NCI-H2029 treated with DMSO at 0.1 percent for 48 hours (cell line): ENCODE data around the gene CDYL2.

Source experiments
- DNase-seq: peaks from one replicate; lab custom pipeline; 2025; lab: John Stamatoyannopoulos, UW

The CDYL2 gene

DNA sequence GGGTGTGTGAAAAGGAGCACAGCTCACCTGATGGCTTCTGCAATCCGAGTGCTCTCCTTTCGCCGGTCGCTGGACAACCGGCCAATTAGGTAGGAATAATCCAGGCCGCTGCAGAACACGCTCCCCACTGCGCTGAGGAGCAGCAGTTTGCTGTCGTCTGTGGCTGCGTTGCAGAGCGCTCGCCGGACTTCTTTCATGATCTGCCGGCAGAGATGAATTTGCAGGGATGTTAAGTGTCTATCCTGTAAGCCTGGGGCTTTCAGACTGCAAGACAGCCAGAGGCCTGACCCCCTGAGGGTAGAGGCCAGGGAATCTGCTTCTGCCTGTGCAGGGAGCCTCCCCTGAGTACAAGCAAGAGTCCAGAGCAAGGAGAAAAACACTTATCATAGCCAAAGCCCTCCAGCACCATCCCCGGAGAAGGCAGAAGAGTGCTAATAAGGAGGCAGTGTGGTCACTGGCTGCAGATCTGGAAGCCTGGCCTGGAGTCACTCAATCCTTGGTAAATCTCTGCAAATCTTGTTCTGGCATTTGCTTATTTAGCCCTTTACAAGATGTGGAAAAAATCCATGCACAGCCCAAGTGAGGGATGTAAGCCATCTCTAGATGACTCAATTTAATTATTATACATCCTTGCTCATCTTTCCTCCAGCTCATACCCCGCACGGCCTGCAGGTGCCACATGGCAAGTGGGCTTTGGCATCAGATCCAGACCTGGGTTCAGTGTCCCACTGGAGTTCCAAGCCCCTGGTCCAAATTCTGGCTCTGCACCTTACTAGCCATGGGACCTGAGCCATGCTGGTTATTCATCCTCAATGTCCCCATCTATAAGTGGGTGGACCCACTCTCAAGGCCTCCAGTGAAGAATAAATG lies 183.4 kb downstream of the CDYL2 start:
- DNase-seq, result no peak

DNA sequence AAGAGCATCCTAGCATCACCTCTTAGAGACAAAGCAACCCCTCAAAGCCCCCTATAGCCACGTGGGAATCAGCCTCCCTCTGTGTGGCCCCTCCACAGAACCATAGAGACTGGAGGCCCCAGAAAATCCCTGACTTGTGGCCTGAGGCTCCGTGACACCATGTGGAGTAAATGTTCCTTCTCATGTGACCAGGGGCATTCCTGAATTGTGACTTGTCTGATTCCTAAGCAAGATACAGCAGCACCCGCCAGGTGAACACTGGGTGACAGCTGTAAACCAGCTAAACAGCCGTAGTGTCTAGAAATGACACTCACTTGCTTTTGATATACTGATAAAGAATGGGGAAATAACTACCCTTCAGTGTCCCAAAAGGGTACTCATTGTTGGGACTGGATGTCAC lies 184.6 kb downstream of the CDYL2 start:
- DNase-seq, result no peak

DNA sequence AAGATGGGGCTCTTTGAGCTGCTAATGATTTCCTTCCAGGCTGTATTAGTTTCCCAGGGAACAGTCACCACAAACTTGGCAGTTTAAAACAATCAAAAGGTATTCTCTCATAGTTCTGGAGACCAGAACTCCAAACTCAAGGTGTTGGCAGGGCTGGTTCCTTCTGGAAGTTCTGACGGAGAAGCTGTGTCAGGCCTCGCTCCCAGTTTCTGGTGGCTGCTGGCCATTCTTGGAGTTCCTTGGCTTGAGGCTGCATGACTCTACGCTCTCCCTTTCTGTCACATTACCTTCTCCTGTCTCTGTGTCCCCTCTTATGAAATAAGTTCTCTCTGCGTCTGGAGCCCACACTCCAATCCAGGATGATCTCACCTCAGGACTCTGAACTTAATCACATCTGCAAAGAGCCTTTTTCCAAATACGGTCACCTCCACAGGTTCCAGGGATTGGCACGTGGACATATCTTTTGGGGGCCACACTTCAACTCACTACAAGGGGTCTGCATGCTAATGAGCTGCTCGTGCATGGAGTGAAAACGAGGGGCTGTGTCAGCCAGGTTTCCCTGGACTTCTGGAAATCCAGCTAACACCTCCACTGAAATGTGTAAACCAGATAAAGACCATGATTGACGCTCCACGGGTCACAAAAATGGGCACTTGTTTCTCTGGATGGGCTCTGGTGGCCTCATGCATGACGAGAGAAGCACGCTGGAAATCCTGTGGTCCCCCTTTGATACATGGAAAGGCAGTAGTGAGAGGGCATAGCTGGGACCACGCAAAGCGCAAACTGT lies 185.3 kb downstream of the CDYL2 start:
- DNase-seq, result no peak

DNA sequence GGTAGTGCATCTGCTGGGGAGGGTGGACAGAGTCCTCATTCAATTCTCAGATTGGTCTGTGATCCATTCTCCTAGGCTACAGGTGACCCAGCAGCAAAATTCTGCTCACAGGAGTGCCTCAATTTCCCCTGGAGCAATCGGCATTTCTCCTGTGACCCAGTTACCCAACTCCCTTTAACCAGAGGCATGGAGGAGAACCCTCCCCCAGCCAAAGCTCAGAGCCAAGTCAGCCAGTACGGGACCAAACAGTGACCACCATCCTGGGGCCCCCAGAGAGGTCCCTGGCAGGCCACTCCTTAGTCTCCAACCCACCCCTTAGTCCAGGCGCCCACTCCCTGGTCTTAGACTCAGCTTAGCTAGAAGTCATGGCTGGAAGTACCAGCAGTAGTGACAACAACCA lies 188.0 kb downstream of the CDYL2 start:
- DNase-seq, result no peak

DNA sequence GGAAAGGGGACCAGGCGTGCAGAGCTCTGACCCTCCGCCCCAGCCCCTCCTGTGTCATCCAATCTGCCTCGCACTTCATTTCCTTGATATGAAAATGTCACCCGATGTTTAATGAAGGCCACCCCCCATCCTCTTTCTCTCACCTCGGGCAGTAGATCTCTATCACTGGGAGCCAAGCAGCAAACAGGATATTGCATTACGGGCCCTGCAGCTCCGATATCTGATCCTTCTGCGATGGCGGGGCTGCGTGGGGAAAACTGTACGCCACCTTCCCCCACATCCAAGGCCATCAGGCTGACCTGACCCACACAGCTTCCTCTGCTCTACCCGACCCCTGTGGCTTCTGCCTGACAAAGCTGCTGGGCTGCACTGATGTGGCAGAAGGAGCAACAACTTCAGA lies 188.7 kb downstream of the CDYL2 start:
- DNase-seq, result no peak

DNA sequence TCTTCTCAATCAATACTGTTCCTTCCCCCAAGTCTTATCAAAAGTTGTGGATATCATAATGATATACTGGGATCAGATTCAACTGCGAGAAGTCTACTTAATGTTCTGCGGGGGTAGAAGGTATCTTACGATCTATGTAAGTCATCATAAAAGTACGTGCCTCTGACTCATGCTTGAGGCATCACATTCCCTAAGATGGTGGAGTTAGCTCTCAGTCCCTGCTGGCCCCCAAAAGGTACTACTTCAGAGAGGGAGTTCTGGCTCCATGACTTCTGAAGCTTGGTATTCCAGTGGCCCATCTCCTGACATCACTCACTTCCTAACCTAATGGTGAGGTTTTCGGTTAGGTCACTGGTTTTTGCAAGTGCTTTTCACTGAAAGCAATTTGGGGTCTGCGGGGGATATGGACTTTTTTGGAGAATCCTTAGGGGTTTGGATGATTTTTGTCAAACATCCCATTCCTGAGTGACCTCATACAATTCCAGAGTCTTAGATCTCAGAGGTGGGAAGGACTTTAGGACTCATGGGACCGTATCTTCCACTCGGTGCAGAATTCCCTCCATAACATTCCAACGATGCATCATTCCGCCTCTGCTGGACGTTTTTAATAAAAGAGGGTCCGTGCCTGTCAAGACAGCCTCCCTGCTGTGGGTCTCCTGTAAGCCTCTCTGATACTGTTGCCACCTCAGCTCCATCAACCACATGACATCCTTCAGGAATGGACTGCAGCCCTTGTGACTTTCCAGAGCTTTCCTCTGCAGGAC lies 189.3 kb downstream of the CDYL2 start:
- no peak for DNase-seq

DNA sequence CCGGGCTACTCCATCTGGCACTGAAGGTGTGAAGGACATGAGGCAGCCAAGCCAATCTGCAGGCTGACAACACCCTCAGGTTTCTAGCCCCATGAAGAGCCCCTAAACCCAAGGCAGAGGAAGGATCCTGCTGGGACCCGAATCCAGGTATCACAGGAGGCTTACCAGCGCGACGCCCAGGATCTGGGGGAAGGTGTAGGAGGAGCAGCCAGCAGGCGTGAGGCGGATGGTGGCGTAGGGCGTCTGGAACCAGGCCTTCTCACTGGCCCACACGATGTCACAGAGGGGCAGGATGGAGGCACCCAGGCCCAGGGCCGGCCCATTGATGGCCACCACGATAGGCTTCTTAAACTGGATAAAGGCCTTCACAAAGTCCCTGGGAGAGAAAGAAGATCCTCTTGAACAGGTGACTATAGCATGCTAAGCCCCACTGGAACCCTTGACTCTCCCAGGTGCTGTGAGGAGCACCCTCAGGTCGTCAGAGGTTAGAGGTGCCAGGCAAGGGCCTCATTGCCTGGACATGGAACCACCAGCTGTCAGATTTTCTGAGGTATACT lies 191.9 kb downstream of the CDYL2 start:
- no peak for DNase-seq

DNA sequence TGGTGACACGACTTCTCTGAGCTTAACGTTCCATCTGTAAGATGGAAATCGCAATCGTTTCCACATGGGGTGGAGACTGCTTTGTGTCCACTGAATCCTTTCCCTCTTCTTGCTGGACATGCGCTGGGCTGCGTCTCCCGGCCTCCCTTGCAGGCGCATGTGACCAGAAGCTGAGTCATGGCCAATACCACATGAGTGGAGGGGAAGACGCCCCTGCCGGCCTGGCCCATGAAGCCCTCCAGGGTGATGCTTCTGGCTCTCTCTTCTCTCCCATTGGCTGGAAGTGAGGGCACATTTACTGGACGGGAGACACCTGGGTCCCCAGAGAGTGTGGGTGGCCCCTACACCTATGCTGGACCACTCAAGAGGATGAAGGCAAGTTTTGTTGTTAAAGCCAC lies 192.5 kb downstream of the CDYL2 start:
- no peak for DNase-seq

DNA sequence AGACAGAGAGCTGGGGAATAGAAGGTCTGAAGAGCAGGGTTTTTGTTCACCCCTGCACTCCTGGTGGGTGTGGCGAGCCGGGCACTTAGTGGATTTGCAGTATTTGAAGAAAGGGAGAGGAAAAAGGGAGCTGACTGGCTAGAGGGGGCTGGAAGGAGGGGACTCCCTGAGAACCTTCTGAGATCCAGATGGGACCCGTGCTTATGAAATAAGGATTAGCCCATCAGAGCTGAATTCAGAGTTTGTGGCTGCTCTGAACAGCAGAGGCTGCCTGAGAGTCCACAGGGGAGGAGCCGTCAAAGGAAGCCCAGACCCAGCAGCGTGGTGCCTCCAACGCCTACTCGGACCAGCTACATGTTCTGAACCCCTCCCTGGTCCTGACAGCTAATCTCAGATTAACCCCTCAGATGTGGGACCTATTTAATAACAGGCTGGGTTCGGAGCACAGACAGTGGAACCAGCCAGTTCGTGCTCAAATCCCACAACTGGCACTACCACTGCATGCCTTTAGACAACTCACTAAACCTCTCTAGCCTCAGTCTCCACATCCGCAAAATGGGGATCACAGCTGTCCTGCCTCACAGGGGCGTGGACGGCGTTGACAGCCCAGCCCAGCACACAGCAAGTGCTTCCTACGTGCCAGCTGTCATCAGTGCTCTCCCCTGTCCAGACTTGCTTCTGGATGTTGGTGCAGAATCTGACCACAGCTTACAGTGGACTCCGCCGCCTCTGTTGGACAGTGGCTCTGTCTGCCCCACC lies 193.0 kb downstream of the CDYL2 start:
- DNase-seq, result no peak

DNA sequence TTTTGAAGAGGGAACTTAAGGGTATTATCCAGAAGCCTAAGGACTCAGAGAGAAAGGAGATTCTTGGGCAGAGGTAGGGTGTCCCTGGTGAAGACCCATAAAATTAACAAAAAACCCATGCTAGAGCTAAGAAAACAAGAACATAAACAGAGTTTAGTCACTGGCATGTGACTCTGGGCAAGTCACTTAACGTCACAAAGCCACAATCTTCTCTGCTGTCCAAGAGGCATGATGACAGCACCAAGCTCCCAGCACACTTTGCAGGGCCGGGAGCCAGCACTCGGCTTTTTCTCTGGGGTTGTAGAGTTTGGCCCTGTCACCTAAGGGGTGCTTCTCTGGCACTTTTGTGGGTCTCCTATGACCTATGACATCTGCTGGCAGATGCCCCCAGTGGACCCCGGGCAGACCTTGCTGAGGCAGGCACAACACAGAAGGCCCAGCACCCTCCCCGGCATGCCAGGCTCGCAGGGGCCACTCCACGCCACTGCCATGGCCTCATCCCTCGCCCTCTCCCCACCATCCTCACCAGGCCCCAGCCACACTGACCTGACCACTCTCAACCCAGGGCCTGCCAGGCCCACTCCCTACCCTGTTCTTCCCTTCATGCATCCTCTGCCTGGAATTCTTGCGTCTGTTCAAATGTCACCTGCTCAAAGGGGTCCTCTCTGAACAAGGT lies 193.8 kb downstream of the CDYL2 start:
- DNase-seq, result no peak

DNA sequence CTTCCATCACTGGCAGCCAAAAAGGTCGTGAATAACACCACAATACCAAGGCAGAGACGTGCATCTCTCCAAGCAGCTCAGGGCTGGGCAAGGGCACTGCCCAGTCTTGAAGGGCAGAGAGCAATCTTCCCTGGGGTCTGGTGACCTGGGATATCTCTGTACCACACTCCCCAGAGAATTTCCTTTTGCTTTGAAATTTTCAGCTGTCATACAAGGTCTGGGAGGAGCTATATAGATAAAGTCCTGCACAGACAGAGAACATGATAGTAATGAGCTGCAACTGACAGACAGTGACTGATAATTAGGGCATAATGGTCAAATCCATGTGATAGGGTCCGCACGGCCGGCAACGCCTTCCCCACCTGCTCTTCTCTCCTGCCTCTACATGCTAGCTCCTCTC lies 195.5 kb downstream of the CDYL2 start:
- no peak for DNase-seq

DNA sequence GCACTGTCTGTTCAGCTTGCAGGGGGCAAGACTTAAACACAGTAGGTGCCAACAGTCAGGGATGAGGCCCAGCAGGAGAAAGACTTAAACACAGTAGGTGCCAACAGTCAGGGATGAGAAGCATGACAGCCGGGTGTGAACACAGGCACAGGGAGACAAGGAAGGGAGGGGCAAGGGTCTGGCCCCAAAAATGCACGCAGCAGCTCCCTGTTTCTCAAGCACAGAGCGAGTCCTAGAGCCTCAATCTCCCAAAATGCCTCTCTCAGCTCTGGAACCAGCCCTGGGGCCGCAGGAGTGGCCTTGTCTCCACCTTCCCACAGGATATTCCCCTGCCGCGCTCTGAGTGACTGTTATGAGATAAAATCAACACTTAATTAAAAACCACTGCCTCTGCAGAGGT lies 197.2 kb downstream of the CDYL2 start:
- no peak for DNase-seq

DNA sequence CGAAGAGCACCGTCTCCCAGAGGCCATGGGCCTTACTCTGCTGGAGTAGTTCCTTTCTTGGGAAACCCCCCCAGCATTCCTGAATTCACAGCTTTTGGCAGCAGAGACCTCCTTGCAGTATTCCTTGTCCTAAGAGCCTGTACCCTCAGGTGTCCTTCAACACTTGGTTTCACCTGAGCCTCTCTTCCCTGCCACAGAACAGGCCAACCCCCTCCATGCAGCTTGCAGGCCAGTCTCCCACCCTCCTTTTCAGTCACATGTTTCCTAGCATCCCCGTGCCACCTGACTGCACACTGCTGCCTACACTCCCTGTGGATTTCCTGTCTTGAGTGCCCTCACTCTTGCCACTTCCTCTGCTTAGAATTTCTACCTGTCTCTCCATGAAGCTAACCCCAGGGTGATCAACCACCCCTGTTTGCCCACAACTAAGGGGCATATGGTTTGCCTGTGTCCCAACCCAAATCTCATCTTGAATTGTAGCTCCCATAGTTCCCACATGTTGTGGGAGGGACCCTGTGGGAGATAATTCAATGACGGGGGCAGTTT lies 198.1 kb downstream of the CDYL2 start:
- no peak for DNase-seq

DNA sequence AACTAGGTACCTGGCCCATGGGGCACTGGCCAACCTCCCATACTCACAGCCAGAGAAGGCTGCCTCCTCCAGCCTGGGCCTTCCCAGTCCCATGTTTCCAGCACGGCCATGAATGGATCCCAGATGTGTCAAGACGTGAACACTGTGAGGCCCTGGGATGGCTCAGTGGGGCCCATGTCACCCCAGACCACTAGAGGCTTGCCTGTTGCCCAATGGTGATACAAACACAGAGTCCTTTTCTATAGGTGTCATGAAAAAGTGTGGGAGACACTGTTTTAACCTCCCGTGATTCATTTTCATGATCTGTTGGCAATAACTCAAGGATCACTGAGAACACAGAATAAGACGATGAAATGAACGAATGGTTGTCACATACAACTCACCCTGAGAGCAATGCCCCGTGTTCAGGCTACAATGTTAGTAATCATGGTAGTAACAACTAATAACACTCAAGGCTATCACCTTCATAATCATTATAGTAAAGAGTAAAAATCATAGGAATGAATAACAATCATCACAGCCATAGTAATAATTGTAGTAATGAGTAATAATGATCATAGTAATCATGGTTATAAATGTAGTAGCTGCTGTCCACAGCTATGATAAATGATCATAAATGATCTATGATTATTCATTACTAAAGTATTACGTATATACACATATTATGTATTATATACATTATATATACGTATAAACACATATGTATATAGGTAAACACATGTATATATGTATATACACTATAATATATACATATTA lies 199.6 kb downstream of the CDYL2 start:
- no peak for DNase-seq

DNA sequence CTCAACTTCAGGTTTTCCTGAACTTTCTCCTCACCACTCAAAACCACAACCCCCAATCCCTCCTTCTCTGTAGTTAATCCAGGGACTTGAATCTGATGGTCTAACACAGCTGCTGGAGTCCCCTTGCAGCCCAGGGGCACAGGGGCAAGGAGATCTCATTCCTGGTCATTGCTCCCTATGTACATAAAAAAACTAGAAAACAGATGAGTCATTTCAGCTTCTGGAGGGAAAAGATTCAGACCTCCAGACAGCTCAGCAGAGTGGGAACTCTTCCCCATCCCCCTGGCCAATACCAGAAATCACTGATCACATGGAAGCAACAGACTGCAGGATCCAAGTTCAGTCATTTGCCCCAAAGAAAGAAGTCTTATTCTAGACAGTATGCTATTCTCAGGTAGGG lies 201.5 kb downstream of the CDYL2 start:
- no peak for DNase-seq

DNA sequence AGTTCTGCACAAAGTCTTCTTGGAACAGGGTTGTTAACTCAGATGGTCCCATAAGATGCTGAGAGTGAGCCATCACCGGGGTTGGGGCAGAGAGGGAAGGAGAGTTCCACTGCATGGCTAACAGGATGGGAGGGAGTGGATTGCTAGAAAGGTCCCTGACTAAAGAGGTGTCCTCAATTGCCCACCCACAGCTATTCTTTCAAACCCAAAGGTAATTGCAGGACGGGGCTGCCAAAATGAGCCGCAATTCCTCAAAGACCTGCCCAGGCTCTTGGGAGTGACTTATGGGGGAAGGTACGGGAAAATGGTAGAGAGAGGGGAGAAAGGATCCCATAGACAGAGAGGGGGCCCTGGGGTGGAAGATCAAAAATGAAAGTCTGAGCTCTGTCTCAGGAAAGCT lies 203.2 kb downstream of the CDYL2 start:
- no peak for DNase-seq

DNA sequence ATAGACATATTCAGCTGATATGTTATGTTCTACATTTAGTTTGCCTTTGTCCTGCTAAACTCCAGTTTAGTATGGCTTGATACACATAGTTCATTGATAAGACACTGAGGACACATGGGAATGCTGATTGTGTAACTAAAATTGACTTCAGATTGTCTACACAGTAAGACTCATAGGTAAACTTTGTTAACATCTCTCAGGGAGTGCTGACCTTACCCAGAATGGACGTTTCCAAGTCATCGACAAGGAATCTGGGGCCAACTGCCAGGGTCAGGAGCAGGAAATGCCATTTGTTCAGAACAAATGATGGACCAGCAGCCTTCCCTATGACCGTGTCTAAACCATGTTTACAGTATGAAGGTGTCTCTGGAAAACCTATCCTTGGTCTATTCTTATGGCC lies 204.9 kb downstream of the CDYL2 start:
- DNase-seq, result no peak

DNA sequence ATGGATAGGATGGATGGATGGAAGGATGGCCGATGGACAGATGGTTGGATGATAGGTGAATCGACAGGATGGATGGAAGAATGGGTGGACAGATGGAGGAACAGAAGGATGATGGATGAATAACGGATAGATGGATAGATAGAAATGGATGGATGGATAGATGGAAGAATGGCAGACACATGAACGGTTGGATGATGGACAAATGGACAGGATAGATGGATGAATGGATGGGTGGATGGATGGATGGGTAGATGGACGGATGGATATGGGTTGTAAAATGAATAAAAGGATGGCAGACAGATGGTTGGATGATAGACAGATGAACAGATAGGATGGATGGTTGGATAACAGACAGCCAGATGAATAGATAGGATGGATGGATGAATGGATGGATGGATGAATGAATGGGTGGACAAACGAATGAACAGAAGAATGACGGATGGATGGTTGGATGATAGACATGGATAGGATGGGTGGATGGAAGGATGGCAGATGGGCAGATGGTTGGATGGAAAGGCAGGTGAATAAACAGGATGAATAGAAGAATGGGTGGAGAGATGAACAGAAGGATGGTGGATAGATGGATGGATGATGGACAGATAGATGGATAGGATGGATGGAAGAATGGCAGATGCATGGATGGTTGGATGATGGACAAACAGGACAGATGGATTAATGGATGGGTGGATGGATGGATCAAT lies 207.7 kb downstream of the CDYL2 start:
- no peak for DNase-seq

DNA sequence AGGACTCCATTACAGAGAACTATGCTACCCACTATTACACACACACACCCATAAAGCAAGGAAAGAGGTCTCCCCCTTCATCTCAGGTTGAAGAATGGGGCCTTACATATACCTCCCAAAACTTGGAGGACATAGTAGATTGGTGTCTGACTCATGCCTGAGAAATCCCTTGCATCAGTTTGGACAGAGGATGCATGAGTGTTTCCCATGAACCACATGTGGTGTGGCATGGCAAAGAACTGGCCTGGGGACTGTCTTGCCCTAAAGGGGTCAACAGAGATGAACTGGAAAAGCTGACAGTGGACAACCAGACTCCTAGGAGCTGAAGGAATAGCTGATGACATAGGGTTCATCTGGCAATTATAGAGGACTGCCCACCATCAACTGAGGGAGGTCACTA lies 209.6 kb downstream of the CDYL2 start:
- no peak for DNase-seq
